PC-9 (cell line): ENCODE measurements around the gene EFNA4. TPM values are rescaled to one million over a fixed set of nuclear protein-coding genes. Genes with fewer than 3 reads are reported as not detected.

ENCODE experiments used
- BruUV-seq: library from RNA; stranded (reverse); fragments of 400-500 nt; replicated peaks from 2 replicates; lab custom pipeline; 2021; lab: Mats Ljungman, UMichigan
- CTCF ChIA-PET: fragments of 300-600 bp; sonication (Branson Sonifier 250); formaldehyde crosslinking; loops from one replicate; lab custom pipeline; 2022; ENCODE audit warnings: antibody characterized with exemption; lab: Charles Lee
- POLR2A ChIA-PET: fragments of 300-600 bp; sonication (Branson Sonifier 250); formaldehyde crosslinking; loops from one replicate; lab custom pipeline; 2022; ENCODE audit warnings: antibody characterized with exemption; ENCODE audit not compliant: unreplicated experiment; lab: Charles Lee
- DNase-seq, 2 experiments: peaks; one replicate each; pipeline versions ENCODE4 v3.0.0 to v3.0.0-alpha.2; 2015 to 2022; ENCODE audit warnings: mixed read lengths in 1 of 2
- H2AFZ ChIP-seq: fragments of 200-600 bp; sonication (generic); 2 replicates; pipeline ENCODE4 v1.8.1; 2017; ENCODE audit warnings: antibody characterized with exemption
- H3F3A ChIP-seq: fragments of 200-600 bp; sonication (generic); 2 replicates; pipeline ENCODE4 v1.8.1; 2017; ENCODE audit warnings: antibody characterized with exemption, mild to moderate bottlenecking, low read depth; ENCODE audit not compliant: insufficient read depth
- H3K27ac ChIP-seq: fragments of 200-600 bp; sonication (generic); 2 replicates; pipeline ENCODE4 v1.6.1; 2016; ENCODE audit warnings: mixed run types
- H3K27me3 ChIP-seq: fragments of 200-600 bp; sonication (generic); 2 replicates; pipeline ENCODE4 v1.6.1; 2016; ENCODE audit warnings: low read depth, mixed run types; ENCODE audit not compliant: insufficient read depth
- H3K36me3 ChIP-seq: fragments of 200-600 bp; sonication (generic); 2 replicates; pipeline ENCODE4 v1.6.1; 2016; ENCODE audit warnings: low read depth, mixed run types
- H3K4me1 ChIP-seq: fragments of 200-600 bp; sonication (generic); replicated peaks from 2 replicates; pipeline ENCODE4 v1.6.1; 2016; ENCODE audit warnings: mixed run types; ENCODE audit not compliant: insufficient read depth
- H3K4me2 ChIP-seq: fragments of 200-600 bp; sonication (generic); 2 replicates; pipeline ENCODE4 v1.6.1; 2017; ENCODE audit warnings: mixed run types
- H3K4me3 ChIP-seq: fragments of 200-600 bp; sonication (generic); 2 replicates; pipeline ENCODE4 v1.6.1; 2016; ENCODE audit warnings: mixed run types
- H3K79me2 ChIP-seq: fragments of 200-600 bp; sonication (generic); 2 replicates; pipeline ENCODE4 v1.6.1; 2017; ENCODE audit warnings: low read depth, mixed run types
- H3K9me2 ChIP-seq: fragments of 200-600 bp; sonication (generic); 2 replicates; pipeline ENCODE4 v1.8.1; 2017; ENCODE audit warnings: mild to moderate bottlenecking; ENCODE audit not compliant: insufficient read depth
- H3K9me3 ChIP-seq: fragments of 200-600 bp; sonication (generic); 2 replicates; pipeline ENCODE4 v1.8.1; 2016; ENCODE audit warnings: low read depth; ENCODE audit not compliant: insufficient read depth
- H4K20me1 ChIP-seq: fragments of 200-600 bp; sonication (generic); 2 replicates; pipeline ENCODE4 v1.8.1; 2017; ENCODE audit not compliant: insufficient read depth
- CTCF ChIP-seq: fragments of 200-600 bp; sonication (generic); conservative IDR thresholded peaks from 2 replicates; pipeline ENCODE4 v1.6.1; 2017; ENCODE audit warnings: mixed run types, antibody characterized with exemption, mild to moderate bottlenecking, moderate library complexity
- EZH2 ChIP-seq: fragments of 200-600 bp; sonication (generic); IDR thresholded peaks from 2 replicates; pipeline ENCODE4 v1.8.0; 2017; ENCODE audit warnings: antibody characterized with exemption, low read depth
- intact Hi-C: fragments of 100-400 bp; cut with micrococcal nuclease; formaldehyde crosslinking; loops from one replicate; pipeline ENCODE4 v1.10.0; 2022; ENCODE audit not compliant: unreplicated experiment
- total RNA-seq: library from RNA; stranded (reverse); gene quantifications from 2 replicates; pipeline ENCODE4 v1.2.3, GENCODE V29; 2021

The EFNA4 gene
- total RNA-seq, 1 experiment from 2014 or later, result 14.0 TPM

GRCh38 chr1:155026154-155026553 is 37.4 kb upstream of the EFNA4 start:
- POLR2A ChIA-PET, result no interaction called here
- H3K9me3 ChIP-seq, result no peaks in the 10 kb centered on the region
- intact Hi-C loops, result no loop called here
- DNase-seq, result no peak
- H3K4me1 ChIP-seq, result peaks cover 47% of the 10 kb centered on the region
- no peak overlapping the region for H3K27ac ChIP-seq
- H3K36me3 ChIP-seq, result no peaks in the 10 kb centered on the region
- CTCF ChIA-PET, result no interaction called here
- H2AFZ ChIP-seq, result no peak overlapping the region
- peaks cover 27% of the 10 kb centered on the region; the same call in 1 of the 2 replicates for H3F3A ChIP-seq
- H3K4me2 ChIP-seq, result peak overlapping the region; percentile 29
- H3K4me3 ChIP-seq, result no peak overlapping the region
- no peak for TF ChIP-seq CTCF
- no peak for TF ChIP-seq EZH2
- H3K9me2 ChIP-seq, result no peaks in the 10 kb centered on the region
- no TSS peak for BruUV-seq
- no peaks in the 10 kb centered on the region for H3K27me3 ChIP-seq
- no peaks in the 10 kb centered on the region for H4K20me1 ChIP-seq
- H3K79me2 ChIP-seq, result no peaks in the 10 kb centered on the region

GRCh38 chr1:155026588-155026987 is 37.0 kb upstream of the EFNA4 start:
- no TSS peak for BruUV-seq
- H2AFZ ChIP-seq, result no peak overlapping the region
- CTCF ChIA-PET, result no interaction called here

GRCh38 chr1:155029513-155030242 is 33.9 kb upstream of the EFNA4 start:
- Histone ChIP-seq H2AFZ (no peak overlapping the region), H3K27ac (no peak overlapping the region), H3K4me3 (no peak overlapping the region), H3K4me1 (peaks cover 29% of the 10 kb centered on the region), H3K36me3 (no peaks in the 10 kb centered on the region), H3K79me2 (no peaks in the 10 kb centered on the region), H3F3A (peaks cover 17% of the 10 kb centered on the region; the same call in 1 of the 2 replicates), H3K27me3 (no peaks in the 10 kb centered on the region), H3K9me2 (no peaks in the 10 kb centered on the region), H3K4me2 (no peak overlapping the region), H3K9me3 (no peaks in the 10 kb centered on the region), H4K20me1 (no peaks in the 10 kb centered on the region)
- CTCF ChIA-PET, result no interaction called here
- POLR2A ChIA-PET, result no interaction called here
- TF ChIP-seq CTCF, result no peak
- TF ChIP-seq EZH2, result no peak
- intact Hi-C loops, result no loop called here
- no TSS peak for BruUV-seq
- DNase-seq, result no peak

More at GRCh38 chr1:155026588-155026987, 37.0 kb upstream of the EFNA4 start:
- H4K20me1 ChIP-seq, result no peaks in the 10 kb centered on the region
- peak; percentile 75 to 82 for DNase-seq
- no peak overlapping the region for H3K4me3 ChIP-seq
- no peaks in the 10 kb centered on the region for H3K79me2 ChIP-seq
- peak overlapping the region; percentile 48 for H3K27ac ChIP-seq
- no peaks in the 10 kb centered on the region for H3K9me2 ChIP-seq
- intact Hi-C loops, result no loop called here
- TF ChIP-seq CTCF (no peak), EZH2 (no peak)
- no peaks in the 10 kb centered on the region for H3K27me3 ChIP-seq
- peaks cover 27% of the 10 kb centered on the region; the same call in 1 of the 2 replicates for H3F3A ChIP-seq
- no peaks in the 10 kb centered on the region for H3K9me3 ChIP-seq
- H3K36me3 ChIP-seq, result no peaks in the 10 kb centered on the region
- peak overlapping the region; percentile 29 for H3K4me2 ChIP-seq
- H3K4me1 ChIP-seq, result peaks cover 46% of the 10 kb centered on the region
- POLR2A ChIA-PET, result no interaction called here
